ENCODE data around the gene POLR3A. TPM values are rescaled to one million over a fixed set of nuclear protein-coding genes. Genes with fewer than 3 reads are reported as not detected.

POLR3A gene
- total and polyA plus RNA-seq, 2 of the 13 experiments (the other 11 are each of a cell fraction or from before 2014, with no cell fraction given): 13.6 to 19.2 TPM

DNA sequence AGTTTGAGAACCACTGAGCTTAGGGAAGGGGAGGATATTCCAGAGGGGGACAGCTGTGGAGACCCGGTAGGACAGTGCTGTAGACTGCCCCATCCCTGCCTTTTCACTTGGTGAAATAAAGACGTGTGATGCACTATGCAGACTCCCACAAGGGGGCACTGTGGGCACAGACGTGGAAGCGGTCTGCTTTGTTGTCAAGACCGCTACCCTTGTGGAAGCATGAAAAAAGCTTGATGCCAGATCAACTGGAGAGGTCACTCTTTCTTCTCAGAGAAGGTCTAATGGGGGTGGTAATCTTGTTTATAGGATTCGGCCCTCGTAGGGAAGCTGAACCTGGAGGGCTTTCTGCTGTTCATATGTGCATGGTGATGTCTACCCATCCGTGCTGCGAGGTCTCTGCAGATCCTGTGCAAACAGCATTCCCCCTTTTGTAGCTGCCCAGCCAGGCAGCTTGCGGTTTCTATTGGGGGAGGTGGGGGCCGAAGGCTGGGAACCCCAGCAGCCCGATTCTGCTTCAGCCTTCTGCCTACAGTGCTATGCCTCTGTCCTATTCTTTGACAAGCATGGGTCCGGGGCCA, 18.1 kb upstream of the POLR3A start:
- no peaks in the 10 kb centered on the region for H3K27me3 ChIP-seq (ENCODE audit: control insufficient read depth in 1 of 2, insufficient read depth in 2 of 2, low read length in 2 of 2)
- H3K36me3 ChIP-seq (replicated peaks in 1 of 2; ENCODE audit: control insufficient read depth in 1 of 2, insufficient read depth in 2 of 2, low read length in 2 of 2): no peaks in the 10 kb centered on the region; a peak in 2 of 5 replicates
- peaks cover 28% of the 10 kb centered on the region for H3K4me1 ChIP-seq (ENCODE audit: insufficient read depth, low read length)
- ChIA-PET CTCF (ENCODE audit: low intra/inter-chr PET ratio, low total read pairs) (interaction anchor here (0.7 to 1.6 kb wide), 2 partner anchors 118 to 610 kb away, joined by 3 to 9 read pairs; no protein-coding TSS in a partner anchor), POLR2A (interaction anchor here (0.5 to 1.8 kb wide), 4 partner anchors 13 to 1023 kb away, joined by 3 to 6 read pairs (median 4); partner anchors contain the start of gene RPS24)
- no peaks in the 10 kb centered on the region for H3K9me3 ChIP-seq (ENCODE audit: low read length)
- no TSS peak for BruUV-seq (replicated peaks)
- no peak overlapping the region for H3K9ac ChIP-seq (ENCODE audit: insufficient read depth, low read depth, low read length)
- peak overlapping the region; percentile 42; the same call in 1 of the 2 replicates for H3K4me2 ChIP-seq (ENCODE audit: low read depth, low read length)
- FAIRE-seq (peak; percentile 81), DNase-seq (ENCODE audit: low spot score) (peak; percentile 79), ATAC-seq (peak; percentile 70)
- intact Hi-C loops (cut with micrococcal nuclease; ENCODE audit: unreplicated experiment): loop anchor here (1.0 to 10.0 kb wide), 6 partner anchors 118 to 1150 kb away; no protein-coding TSS in a partner anchor
- H4K20me1 ChIP-seq (ENCODE audit: insufficient read depth, low read length): peaks cover 7% of the 10 kb centered on the region; the same call in 1 of the 2 replicates
- no peaks in the 10 kb centered on the region for H3K79me2 ChIP-seq (ENCODE audit: insufficient read depth, low read length)
- H3K4me3 ChIP-seq (replicated peaks in 1 of 3; ENCODE audit: insufficient read depth in 1 of 3, low read depth in 2 of 3, low read length in 3 of 3): no peak overlapping the region
- H3K27ac ChIP-seq (ENCODE audit: extremely low read length, insufficient read depth, low read length): no peak overlapping the region
- in situ Hi-C loops (cut with HindIII; ENCODE audit: extremely low pct_ligation_motif_present, low pct_unique_long_range_greater_than_20kb): loop anchor here (5.0 kb wide), 1 partner anchor 120 kb away; no protein-coding TSS in a partner anchor
- H2AFZ ChIP-seq (ENCODE audit: low read length): no peak overlapping the region
- 23% methylated on average over 13 of the region's 13 CpGs for WGBS (ENCODE audit: low lambda C conversion rate)
- TF ChIP-seq, protein P1, sequence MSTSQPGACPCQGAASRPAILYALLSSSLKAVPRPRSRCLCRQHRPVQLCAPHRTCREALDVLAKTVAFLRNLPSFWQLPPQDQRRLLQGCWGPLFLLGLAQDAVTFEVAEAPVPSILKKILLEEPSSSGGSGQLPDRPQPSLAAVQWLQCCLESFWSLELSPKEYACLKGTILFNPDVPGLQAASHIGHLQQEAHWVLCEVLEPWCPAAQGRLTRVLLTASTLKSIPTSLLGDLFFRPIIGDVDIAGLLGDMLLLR (CRISPR knock-in tag; IDR thresholded peaks at IDR 0.05): no peak
- TF ChIP-seq IRF2 (CRISPR knock-in tag; IDR thresholded peaks at IDR 0.05) (peak; percentile 28; the same call in 1 of the 2 replicates), GATAD2A (CRISPR knock-in tag; IDR thresholded peaks at IDR 0.05) (peak; percentile 35; the same call in 1 of the 2 replicates), ZNF138 (CRISPR knock-in tag; IDR thresholded peaks at IDR 0.05; ENCODE audit: low read depth) (no peak), CREM (IDR thresholded peaks at IDR 0.05) (peak; percentile 26; the same call in 1 of the 2 replicates), CREM (CRISPR knock-in tag; IDR thresholded peaks at IDR 0.05) (no peak), ZNF644 (CRISPR knock-in tag; IDR thresholded peaks at IDR 0.05; ENCODE audit: low read depth) (no peak), RCOR2 (CRISPR knock-in tag; IDR thresholded peaks at IDR 0.05) (0 out of 2 replicates have a peak, but pooled peaks have one; percentile 16), SMC3 (IDR thresholded peaks at IDR 0.05; ENCODE audit: low read length) (peak; percentile 87), SOX5 (CRISPR knock-in tag; IDR thresholded peaks at IDR 0.05; ENCODE audit: borderline replicate concordance) (0 out of 2 replicates have a peak, but pooled peaks have one; percentile 26), RAD21 (CRISPR knock-in tag; IDR thresholded peaks at IDR 0.05) (peak; percentile 83), ZNF556 (CRISPR knock-in tag; IDR thresholded peaks at IDR 0.05; ENCODE audit: borderline replicate concordance) (no peak)
- TF ChIP-seq, protein P2, sequence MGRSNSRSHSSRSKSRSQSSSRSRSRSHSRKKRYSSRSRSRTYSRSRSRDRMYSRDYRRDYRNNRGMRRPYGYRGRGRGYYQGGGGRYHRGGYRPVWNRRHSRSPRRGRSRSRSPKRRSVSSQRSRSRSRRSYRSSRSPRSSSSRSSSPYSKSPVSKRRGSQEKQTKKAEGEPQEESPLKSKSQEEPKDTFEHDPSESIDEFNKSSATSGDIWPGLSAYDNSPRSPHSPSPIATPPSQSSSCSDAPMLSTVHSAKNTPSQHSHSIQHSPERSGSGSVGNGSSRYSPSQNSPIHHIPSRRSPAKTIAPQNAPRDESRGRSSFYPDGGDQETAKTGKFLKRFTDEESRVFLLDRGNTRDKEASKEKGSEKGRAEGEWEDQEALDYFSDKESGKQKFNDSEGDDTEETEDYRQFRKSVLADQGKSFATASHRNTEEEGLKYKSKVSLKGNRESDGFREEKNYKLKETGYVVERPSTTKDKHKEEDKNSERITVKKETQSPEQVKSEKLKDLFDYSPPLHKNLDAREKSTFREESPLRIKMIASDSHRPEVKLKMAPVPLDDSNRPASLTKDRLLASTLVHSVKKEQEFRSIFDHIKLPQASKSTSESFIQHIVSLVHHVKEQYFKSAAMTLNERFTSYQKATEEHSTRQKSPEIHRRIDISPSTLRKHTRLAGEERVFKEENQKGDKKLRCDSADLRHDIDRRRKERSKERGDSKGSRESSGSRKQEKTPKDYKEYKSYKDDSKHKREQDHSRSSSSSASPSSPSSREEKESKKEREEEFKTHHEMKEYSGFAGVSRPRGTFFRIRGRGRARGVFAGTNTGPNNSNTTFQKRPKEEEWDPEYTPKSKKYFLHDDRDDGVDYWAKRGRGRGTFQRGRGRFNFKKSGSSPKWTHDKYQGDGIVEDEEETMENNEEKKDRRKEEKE (IDR thresholded peaks at IDR 0.05): no peak
- TF ChIP-seq, protein P3, sequence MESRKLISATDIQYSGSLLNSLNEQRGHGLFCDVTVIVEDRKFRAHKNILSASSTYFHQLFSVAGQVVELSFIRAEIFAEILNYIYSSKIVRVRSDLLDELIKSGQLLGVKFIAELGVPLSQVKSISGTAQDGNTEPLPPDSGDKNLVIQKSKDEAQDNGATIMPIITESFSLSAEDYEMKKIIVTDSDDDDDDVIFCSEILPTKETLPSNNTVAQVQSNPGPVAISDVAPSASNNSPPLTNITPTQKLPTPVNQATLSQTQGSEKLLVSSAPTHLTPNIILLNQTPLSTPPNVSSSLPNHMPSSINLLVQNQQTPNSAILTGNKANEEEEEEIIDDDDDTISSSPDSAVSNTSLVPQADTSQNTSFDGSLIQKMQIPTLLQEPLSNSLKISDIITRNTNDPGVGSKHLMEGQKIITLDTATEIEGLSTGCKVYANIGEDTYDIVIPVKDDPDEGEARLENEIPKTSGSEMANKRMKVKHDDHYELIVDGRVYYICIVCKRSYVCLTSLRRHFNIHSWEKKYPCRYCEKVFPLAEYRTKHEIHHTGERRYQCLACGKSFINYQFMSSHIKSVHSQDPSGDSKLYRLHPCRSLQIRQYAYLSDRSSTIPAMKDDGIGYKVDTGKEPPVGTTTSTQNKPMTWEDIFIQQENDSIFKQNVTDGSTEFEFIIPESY (CRISPR knock-in tag; IDR thresholded peaks at IDR 0.05): peak; percentile 78; the same call in 1 of the 2 replicates
- TF ChIP-seq, protein P4, sequence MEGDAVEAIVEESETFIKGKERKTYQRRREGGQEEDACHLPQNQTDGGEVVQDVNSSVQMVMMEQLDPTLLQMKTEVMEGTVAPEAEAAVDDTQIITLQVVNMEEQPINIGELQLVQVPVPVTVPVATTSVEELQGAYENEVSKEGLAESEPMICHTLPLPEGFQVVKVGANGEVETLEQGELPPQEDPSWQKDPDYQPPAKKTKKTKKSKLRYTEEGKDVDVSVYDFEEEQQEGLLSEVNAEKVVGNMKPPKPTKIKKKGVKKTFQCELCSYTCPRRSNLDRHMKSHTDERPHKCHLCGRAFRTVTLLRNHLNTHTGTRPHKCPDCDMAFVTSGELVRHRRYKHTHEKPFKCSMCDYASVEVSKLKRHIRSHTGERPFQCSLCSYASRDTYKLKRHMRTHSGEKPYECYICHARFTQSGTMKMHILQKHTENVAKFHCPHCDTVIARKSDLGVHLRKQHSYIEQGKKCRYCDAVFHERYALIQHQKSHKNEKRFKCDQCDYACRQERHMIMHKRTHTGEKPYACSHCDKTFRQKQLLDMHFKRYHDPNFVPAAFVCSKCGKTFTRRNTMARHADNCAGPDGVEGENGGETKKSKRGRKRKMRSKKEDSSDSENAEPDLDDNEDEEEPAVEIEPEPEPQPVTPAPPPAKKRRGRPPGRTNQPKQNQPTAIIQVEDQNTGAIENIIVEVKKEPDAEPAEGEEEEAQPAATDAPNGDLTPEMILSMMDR (CRISPR knock-in tag; IDR thresholded peaks at IDR 0.05): peak; percentile 96
- TF ChIP-seq, protein P5, sequence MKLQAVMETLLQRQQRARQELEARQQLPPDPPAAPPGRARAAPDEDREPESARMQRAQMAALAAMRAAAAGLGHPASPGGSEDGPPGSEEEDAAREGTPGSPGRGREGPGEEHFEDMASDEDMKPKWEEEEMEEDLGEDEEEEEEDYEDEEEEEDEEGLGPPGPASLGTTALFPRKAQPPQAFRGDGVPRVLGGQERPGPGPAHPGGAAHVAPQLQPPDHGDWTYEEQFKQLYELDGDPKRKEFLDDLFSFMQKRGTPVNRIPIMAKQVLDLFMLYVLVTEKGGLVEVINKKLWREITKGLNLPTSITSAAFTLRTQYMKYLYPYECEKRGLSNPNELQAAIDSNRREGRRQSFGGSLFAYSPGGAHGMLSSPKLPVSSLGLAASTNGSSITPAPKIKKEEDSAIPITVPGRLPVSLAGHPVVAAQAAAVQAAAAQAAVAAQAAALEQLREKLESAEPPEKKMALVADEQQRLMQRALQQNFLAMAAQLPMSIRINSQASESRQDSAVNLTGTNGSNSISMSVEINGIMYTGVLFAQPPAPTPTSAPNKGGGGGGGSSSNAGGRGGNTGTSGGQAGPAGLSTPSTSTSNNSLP (IDR thresholded peaks at IDR 0.05; ENCODE audit: low read depth, low read length): 0 out of 2 replicates have a peak, but pooled peaks have one; percentile 20
